ENCODE measurements around the gene NOS3.

Gene NOS3

GRCh38 chr7:150952331-150953050 is 38.3 kb upstream of the NOS3 start:
- no peak for DNase-seq

- no peak for DNase-seq
Observed at GRCh38 chr7:150953061-150953997, 37.5 kb upstream of the NOS3 start.

- no peak for DNase-seq
Observed at GRCh38 chr7:150954201-150954985, 36.4 kb upstream of the NOS3 start.

GRCh38 chr7:150954986-150955518 is 35.8 kb upstream of the NOS3 start:
- no peak for DNase-seq

- DNase-seq: no peak
Observed at GRCh38 chr7:150955519-150956394, 35.1 kb upstream of the NOS3 start.

GRCh38 chr7:150956395-150957132 is 34.3 kb upstream of the NOS3 start:
- DNase-seq: no peak

GRCh38 chr7:150957133-150958020 is 33.4 kb upstream of the NOS3 start:
- no peak for DNase-seq

- no peak for DNase-seq
Observed at GRCh38 chr7:150958062-150958552, 32.7 kb upstream of the NOS3 start.

- DNase-seq: no peak
Observed at GRCh38 chr7:150958597-150958996, 32.2 kb upstream of the NOS3 start.

GRCh38 chr7:150959081-150959480 is 31.7 kb upstream of the NOS3 start:
- DNase-seq: no peak

GRCh38 chr7:150959739-150960734 is 30.8 kb upstream of the NOS3 start:
- DNase-seq: no peak

- DNase-seq: no peak
Observed at GRCh38 chr7:150961510-150962289, 29.1 kb upstream of the NOS3 start.

- no peak for DNase-seq
Observed at GRCh38 chr7:150962290-150962552, 28.6 kb upstream of the NOS3 start.

- peak; percentile 22 for DNase-seq
Observed at GRCh38 chr7:150962553-150963399, 28.0 kb upstream of the NOS3 start.

GRCh38 chr7:150963707-150964559 is 26.9 kb upstream of the NOS3 start:
- DNase-seq: no peak

- DNase-seq: no peak
Observed at GRCh38 chr7:150964593-150965111, 26.2 kb upstream of the NOS3 start.

Data from fibroblast of skin of right biceps (primary cell).